ENCODE results near the gene CLRN3.

CLRN3 gene

DNA sequence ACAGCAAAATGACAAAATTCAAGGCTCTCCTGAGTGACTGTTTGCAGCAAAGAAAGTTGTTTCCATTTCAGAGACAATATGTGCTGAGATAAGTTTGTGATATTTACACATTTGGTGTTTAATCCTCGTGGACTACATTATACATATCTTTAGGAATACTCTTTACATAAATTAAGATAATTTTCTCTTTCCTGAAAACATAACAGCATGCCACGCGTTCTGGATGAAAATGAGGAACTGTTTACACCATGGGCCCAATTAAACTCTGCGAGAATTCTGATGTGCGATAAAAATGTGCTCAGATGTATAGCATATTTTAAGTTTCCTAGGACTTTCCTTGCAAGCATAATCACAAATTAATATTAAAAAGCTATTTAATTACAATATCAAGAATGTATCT lies 40.5 kb upstream of the CLRN3 start:
- TF ChIP-seq, protein P1, sequence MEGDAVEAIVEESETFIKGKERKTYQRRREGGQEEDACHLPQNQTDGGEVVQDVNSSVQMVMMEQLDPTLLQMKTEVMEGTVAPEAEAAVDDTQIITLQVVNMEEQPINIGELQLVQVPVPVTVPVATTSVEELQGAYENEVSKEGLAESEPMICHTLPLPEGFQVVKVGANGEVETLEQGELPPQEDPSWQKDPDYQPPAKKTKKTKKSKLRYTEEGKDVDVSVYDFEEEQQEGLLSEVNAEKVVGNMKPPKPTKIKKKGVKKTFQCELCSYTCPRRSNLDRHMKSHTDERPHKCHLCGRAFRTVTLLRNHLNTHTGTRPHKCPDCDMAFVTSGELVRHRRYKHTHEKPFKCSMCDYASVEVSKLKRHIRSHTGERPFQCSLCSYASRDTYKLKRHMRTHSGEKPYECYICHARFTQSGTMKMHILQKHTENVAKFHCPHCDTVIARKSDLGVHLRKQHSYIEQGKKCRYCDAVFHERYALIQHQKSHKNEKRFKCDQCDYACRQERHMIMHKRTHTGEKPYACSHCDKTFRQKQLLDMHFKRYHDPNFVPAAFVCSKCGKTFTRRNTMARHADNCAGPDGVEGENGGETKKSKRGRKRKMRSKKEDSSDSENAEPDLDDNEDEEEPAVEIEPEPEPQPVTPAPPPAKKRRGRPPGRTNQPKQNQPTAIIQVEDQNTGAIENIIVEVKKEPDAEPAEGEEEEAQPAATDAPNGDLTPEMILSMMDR (conservative IDR thresholded peaks at IDR 0.05), result no peak
- no peak for TF ChIP-seq ZFX (IDR thresholded peaks at IDR 0.05)
- H3K27ac ChIP-seq, result no peak overlapping the region

GRCh38 chr10:127932521-127933270 lies 40.0 kb upstream of the CLRN3 start:
- TF ChIP-seq ZFX (IDR thresholded peaks at IDR 0.05), result no peak
- TF ChIP-seq, protein P1 (conservative IDR thresholded peaks at IDR 0.05), result no peak
- H3K27ac ChIP-seq, result no peak overlapping the region

DNA sequence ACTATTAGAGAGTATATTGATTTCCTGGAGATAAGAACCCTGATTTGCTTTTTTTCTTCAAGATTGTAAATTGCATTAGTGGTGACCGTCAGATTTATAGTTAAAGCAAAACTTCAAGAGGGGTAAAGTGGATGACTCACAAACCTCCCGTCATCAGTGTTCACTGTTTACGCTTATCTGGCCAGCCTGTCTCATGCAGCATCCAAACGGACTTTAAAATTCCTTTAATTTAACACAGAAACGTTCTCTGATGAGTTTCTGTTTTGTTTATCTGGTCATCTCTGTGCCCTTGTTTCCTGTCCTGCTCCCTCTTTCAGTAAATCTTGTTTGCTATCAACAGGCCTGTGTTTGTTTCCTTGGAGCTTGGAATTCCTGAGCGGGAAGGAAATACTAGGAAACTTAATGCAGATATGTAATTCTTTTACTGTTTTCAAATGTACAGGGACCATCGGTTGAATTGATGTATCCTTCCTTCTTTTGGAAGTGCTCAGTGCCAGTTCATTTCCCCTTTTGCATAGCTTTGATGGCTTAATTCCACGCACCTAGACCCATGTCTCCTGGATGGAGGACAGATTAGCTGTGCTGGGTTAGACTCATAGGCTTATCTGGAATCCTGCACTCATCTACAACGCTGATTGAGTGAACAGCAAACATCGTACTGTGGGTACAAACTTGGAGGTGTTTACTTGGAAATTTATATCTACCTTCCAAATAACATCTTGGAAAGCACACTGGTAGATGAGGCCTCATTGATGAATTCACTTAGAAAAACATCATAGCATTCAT lies 35.5 kb upstream of the CLRN3 start:
- no peak overlapping the region for H3K27ac ChIP-seq
- TF ChIP-seq, protein P1 (conservative IDR thresholded peaks at IDR 0.05), result no peak
- no peak for TF ChIP-seq ZFX (IDR thresholded peaks at IDR 0.05)

GRCh38 chr10:127926455-127926854 lies 33.7 kb upstream of the CLRN3 start:
- TF ChIP-seq, protein P1 (conservative IDR thresholded peaks at IDR 0.05), result no peak
- TF ChIP-seq ZFX (IDR thresholded peaks at IDR 0.05), result no peak

GRCh38 chr10:127925471-127926207 lies 32.9 kb upstream of the CLRN3 start:
- no peak overlapping the region for H3K27ac ChIP-seq
- no peak for TF ChIP-seq ZFX (IDR thresholded peaks at IDR 0.05)
- TF ChIP-seq, protein P1 (conservative IDR thresholded peaks at IDR 0.05), result no peak

More at GRCh38 chr10:127926455-127926854, 33.7 kb upstream of the CLRN3 start:
- no peak overlapping the region for H3K27ac ChIP-seq

GRCh38 chr10:127923646-127924045 lies 30.9 kb upstream of the CLRN3 start:
- TF ChIP-seq, protein P1 (conservative IDR thresholded peaks at IDR 0.05), result no peak
- no peak for TF ChIP-seq ZFX (IDR thresholded peaks at IDR 0.05)
- H3K27ac ChIP-seq, result no peak overlapping the region
